Activated B cell treated with CpG ODN at 0.5 μM for 24 hours (primary cell): ENCODE data around the gene TMPRSS6. TPM values are rescaled to one million over a fixed set of nuclear protein-coding genes. Genes with fewer than 3 reads are reported as not detected.

Experiments used
- ATAC-seq: fragments of 200-7000 bp; cut with Tn5 transposase; one replicate; pipeline ENCODE4 v1.10.0; 2021; ENCODE audit warnings: low read depth, mild to moderate bottlenecking, moderate library complexity
- CTCF ChIA-PET: fragments of 350-600 bp; sonication (Branson Sonifier 250); formaldehyde crosslinking; loops from one replicate; lab custom pipeline; 2021; ENCODE audit warnings: antibody characterized with exemption; lab: Charles Lee
- POLR2A ChIA-PET: fragments of 350-600 bp; sonication (Branson Sonifier 250); formaldehyde crosslinking; loops from one replicate; lab custom pipeline; 2021; ENCODE audit warnings: antibody characterized with exemption; lab: Charles Lee
- DNase-seq: peaks from one replicate; pipeline ENCODE4 v3.0.0; 2022
- H3K27ac Mint-ChIP-seq: one replicate; pipeline ENCODE4 v1.8.0; 2020; ENCODE audit warnings: mixed read lengths
- H3K27me3 Mint-ChIP-seq: one replicate; pipeline ENCODE4 v1.8.0; 2021; ENCODE audit warnings: mixed read lengths
- H3K36me3 Mint-ChIP-seq: one replicate; pipeline ENCODE4 v1.8.0; 2021; ENCODE audit warnings: low read depth, mixed read lengths
- H3K4me1 Mint-ChIP-seq: one replicate; pipeline ENCODE4 v1.8.0; 2021; ENCODE audit warnings: mixed read lengths
- H3K4me3 Mint-ChIP-seq: one replicate; pipeline ENCODE4 v1.8.0; 2020; ENCODE audit warnings: mild to moderate bottlenecking, mixed read lengths
- H3K9me3 Mint-ChIP-seq: one replicate; pipeline ENCODE4 v1.8.0; 2020; ENCODE audit warnings: mixed read lengths
- intact Hi-C: fragments of 100-400 bp; cut with micrococcal nuclease; formaldehyde crosslinking; loops from one replicate; pipeline ENCODE4 v1.15.1; 2024
- total RNA-seq: library from RNA; stranded (reverse); gene quantifications from 2 replicates; pipeline ENCODE4 v1.2.3, GENCODE V29; 2022
- TF ChIP-seq, protein P1 (sequence below): fragments of 200-600 bp; IDR thresholded peaks from one replicate; pipeline ENCODE4 v1.8.0; 2022; ENCODE audit warnings: antibody characterized with exemption, mild to moderate bottlenecking

The TMPRSS6 gene
- total RNA-seq, 1 donor from 2014 or later: 5.4 TPM

DNA sequence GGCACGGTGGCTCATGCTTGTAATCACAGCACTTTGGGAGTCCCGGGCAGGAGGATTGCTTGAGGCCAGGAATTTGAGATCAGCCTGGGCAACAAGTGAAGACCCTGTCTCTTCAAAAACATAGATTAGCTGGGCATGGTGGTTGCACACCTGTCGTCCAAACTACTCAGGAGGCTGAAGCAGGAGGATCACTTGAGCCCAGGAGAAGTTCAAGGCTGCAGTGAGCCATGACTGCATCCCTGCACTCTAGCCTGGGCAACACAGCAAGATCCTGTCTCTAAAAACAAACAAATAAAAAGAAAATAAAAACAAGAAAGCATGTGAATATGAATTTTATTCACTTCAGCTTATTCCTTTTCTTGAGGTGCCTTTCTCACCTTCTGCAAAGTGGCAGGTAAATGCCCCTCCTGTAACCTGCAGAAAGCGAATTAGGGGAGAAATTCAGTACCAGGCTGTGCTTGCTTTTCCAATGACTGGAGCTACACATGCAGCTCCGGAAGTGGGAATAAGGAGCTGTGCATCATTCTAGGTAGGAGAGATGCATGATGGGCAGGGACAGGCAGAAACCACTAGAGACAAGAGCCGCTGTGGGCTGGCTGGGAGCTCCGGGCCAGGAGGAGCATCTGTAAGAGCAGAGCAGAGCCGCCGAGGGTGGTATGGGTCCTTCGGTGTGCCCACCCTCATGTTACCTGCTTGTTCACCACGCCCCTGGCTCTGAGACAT lies 72.7 kb downstream of the TMPRSS6 start:
- H3K27me3 Mint-ChIP-seq: peaks cover 36% of the 10 kb centered on the region
- H3K4me1 Mint-ChIP-seq: no peaks in the 10 kb centered on the region
- ATAC-seq (no peak), DNase-seq (no peak)
- no peaks in the 10 kb centered on the region for H3K9me3 Mint-ChIP-seq
- POLR2A ChIA-PET: interaction anchor here (0.7 kb wide), 1 partner anchor 77 kb away, joined by 3 read pairs; no protein-coding TSS in a partner anchor
- H3K4me3 Mint-ChIP-seq: no peak overlapping the region
- intact Hi-C loops: no loop called here
- no peak overlapping the region for H3K27ac Mint-ChIP-seq
- CTCF ChIA-PET: no interaction called here
- no peaks in the 10 kb centered on the region for H3K36me3 Mint-ChIP-seq
- TF ChIP-seq, protein P1, sequence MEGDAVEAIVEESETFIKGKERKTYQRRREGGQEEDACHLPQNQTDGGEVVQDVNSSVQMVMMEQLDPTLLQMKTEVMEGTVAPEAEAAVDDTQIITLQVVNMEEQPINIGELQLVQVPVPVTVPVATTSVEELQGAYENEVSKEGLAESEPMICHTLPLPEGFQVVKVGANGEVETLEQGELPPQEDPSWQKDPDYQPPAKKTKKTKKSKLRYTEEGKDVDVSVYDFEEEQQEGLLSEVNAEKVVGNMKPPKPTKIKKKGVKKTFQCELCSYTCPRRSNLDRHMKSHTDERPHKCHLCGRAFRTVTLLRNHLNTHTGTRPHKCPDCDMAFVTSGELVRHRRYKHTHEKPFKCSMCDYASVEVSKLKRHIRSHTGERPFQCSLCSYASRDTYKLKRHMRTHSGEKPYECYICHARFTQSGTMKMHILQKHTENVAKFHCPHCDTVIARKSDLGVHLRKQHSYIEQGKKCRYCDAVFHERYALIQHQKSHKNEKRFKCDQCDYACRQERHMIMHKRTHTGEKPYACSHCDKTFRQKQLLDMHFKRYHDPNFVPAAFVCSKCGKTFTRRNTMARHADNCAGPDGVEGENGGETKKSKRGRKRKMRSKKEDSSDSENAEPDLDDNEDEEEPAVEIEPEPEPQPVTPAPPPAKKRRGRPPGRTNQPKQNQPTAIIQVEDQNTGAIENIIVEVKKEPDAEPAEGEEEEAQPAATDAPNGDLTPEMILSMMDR: no peak

DNA sequence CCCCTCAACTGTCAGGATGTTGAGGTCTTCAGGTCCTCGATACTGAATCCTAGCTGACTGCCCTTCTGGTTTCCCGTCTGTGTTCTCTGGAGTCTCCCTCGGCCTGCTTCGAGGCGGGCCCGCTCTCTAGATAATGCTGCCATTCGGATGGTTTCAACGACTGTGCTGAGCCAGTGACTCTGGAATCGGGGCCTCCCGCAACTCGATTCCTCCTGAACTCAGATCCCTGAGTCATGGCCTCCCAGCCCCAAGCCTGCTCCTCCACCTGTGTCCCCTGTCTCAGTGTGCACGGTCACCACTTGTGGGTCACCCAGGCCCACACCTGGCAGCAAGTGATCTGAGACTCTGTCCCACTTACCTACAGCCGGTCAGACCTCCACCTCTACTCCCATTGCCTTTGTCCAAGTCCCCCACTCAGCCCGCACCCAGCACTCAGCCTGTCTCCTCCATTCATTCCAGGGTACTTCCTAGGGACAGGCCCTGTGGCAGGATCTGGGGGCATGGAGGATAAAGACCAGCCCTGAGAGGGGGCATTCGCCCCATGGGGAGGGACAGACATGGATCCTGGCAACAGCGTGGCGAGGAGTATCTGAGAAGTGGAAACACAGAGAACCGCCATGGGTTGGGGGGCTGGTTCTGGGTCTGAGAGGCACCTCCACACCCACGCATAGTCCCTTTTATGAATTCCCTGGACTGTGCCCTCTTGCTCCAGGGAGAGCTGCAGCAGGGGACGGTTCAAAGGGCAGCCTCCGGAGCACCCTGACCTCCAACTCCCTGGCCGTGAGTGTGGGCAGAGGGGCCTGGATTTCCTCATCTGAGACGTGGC lies 75.7 kb downstream of the TMPRSS6 start:
- Mint-ChIP-seq H3K9me3 (no peaks in the 10 kb centered on the region), H3K4me3 (no peak overlapping the region), H3K4me1 (no peaks in the 10 kb centered on the region), H3K27ac (no peak overlapping the region), H3K36me3 (no peaks in the 10 kb centered on the region), H3K27me3 (peaks cover 23% of the 10 kb centered on the region)
- no peak for ATAC-seq
- DNase-seq: no peak
- ChIA-PET CTCF (no interaction called here), POLR2A (no interaction called here)
- intact Hi-C loops: no loop called here
- TF ChIP-seq, protein P1: no peak

DNA sequence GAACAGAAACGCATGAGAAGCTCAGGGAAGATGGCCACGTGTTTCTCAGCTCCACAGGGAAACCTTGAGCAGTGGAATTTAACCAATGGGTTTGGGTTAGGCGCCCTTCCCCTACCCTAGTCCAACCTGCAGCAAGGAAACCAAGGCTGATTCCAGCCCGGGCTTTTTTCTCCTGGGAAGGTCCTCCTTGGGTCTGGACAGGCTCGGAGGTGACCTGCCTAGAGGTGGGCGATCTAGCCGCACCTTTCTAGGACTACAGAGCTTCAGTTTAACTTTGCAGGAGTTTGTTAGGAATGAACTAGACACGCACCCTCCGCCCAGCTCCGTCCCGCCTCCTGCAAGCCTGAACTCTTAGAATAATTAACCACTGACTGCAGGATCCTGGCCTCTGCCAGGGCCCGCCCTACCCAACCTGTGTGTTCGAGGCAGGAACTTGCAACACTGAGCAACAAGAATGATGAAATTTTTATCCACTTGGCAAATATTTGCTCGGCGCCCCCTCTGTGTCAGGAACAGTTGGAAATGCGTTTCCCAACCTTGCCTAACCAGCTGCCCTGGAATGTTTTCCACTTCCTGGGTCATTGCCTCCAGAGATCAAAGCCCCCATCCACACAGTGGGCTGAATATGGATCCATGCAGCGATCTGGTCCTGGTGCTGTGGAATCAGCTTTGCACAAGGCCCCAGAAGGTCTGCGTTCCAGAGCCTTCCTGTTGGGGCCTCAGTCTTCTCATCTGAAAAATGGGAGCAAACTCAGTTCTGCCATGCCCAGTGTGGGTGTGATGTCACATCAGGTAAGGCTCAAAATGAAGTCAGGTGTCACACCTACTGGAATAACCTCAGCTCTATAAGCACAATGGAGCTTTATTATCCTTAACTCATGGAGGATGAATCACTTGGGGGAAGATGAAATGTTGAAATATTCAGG lies 76.7 kb downstream of the TMPRSS6 start:
- ATAC-seq (no peak), DNase-seq (no peak)
- no peaks in the 10 kb centered on the region for H3K4me1 Mint-ChIP-seq
- no peak overlapping the region for H3K27ac Mint-ChIP-seq
- TF ChIP-seq, protein P1: no peak
- H3K4me3 Mint-ChIP-seq: no peak overlapping the region
- H3K36me3 Mint-ChIP-seq: no peaks in the 10 kb centered on the region
- ChIA-PET POLR2A (no interaction called here), CTCF (no interaction called here)
- intact Hi-C loops: no loop called here
- no peaks in the 10 kb centered on the region for H3K9me3 Mint-ChIP-seq
- H3K27me3 Mint-ChIP-seq: peaks cover 21% of the 10 kb centered on the region

DNA sequence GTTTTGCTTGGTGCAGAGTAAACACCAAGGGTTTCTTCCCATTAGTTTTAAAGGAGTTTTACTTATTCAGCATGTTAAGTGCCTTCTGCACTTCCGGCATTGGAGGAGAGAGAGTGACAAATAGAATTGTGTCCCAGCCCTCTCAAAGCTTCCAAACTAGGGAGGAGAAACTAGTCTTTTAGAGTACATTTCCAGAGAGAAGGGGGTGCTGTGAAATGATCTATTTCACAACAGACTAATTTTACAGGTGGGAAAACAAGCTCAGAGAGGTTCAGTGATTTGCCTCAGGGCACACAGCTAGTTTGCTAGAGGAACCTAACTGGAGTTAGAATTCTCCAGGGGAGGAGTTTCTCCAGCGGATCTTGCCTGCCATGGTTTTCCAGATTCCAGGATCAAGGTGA lies 77.4 kb downstream of the TMPRSS6 start:
- Mint-ChIP-seq H3K27ac (no peak overlapping the region), H3K9me3 (no peaks in the 10 kb centered on the region), H3K4me3 (no peak overlapping the region), H3K27me3 (peaks cover 15% of the 10 kb centered on the region), H3K4me1 (no peaks in the 10 kb centered on the region), H3K36me3 (no peaks in the 10 kb centered on the region)
- ATAC-seq (no peak), DNase-seq (no peak)
- intact Hi-C loops: no loop called here
- TF ChIP-seq, protein P1: no peak
- ChIA-PET CTCF (no interaction called here), POLR2A (no interaction called here)
